HL-60 (cell line): ENCODE data around the gene RASSF5.

Source experiments
- DNase-seq, 2 experiments: peaks; one replicate each; pipeline ENCODE4 v3.0.0-alpha.2; 2010 to 2020; ENCODE audit warnings: low read depth in 1 of 2, low spot score in 1 of 2
- H3K27ac ChIP-seq: fragments of 250-450 bp; sonication (Bioruptor Pico); replicated peaks from 2 replicates; pipeline ENCODE4 v1.5.1; 2020; ENCODE audit warnings: mild to moderate bottlenecking, moderate library complexity
- H3K27me3 ChIP-seq: fragments of 250-450 bp; sonication (Bioruptor Pico); 2 replicates; pipeline ENCODE4 v1.5.1; 2021; ENCODE audit warnings: mild to moderate bottlenecking, moderate library complexity; ENCODE audit not compliant: insufficient read depth, poor library complexity, severe bottlenecking
- H3K4me3 ChIP-seq: replicated peaks from 2 replicates; pipeline ENCODE4 v1.5.1; 2011; ENCODE audit warnings: mild to moderate bottlenecking, control low read depth, low read length; ENCODE audit not compliant: insufficient read depth
- GABPA ChIP-seq: IDR thresholded peaks from 2 replicates; pipeline ENCODE4 v1.6.1; 2012; ENCODE audit warnings: low read depth
- POLR2AphosphoS5 ChIP-seq: IDR thresholded peaks from 2 replicates; pipeline ENCODE4 v1.6.1; 2012; ENCODE audit warnings: low read depth
- SPI1 ChIP-seq: IDR thresholded peaks from 2 replicates; pipeline ENCODE4 v1.6.1; 2012; ENCODE audit warnings: low read depth, mild to moderate bottlenecking, borderline replicate concordance
- TF ChIP-seq, protein P1 (sequence below): IDR thresholded peaks from 2 replicates; pipeline ENCODE4 v1.6.1; 2012; ENCODE audit warnings: low read depth; ENCODE audit not compliant: insufficient replicate concordance
- TF ChIP-seq, protein P2 (sequence below): IDR thresholded peaks from one replicate; pipeline ENCODE4 v1.5.1; 2011; ENCODE audit warnings: low read length, control low read depth, inconsistent platforms; ENCODE audit not compliant: insufficient read depth

The RASSF5 gene

DNA sequence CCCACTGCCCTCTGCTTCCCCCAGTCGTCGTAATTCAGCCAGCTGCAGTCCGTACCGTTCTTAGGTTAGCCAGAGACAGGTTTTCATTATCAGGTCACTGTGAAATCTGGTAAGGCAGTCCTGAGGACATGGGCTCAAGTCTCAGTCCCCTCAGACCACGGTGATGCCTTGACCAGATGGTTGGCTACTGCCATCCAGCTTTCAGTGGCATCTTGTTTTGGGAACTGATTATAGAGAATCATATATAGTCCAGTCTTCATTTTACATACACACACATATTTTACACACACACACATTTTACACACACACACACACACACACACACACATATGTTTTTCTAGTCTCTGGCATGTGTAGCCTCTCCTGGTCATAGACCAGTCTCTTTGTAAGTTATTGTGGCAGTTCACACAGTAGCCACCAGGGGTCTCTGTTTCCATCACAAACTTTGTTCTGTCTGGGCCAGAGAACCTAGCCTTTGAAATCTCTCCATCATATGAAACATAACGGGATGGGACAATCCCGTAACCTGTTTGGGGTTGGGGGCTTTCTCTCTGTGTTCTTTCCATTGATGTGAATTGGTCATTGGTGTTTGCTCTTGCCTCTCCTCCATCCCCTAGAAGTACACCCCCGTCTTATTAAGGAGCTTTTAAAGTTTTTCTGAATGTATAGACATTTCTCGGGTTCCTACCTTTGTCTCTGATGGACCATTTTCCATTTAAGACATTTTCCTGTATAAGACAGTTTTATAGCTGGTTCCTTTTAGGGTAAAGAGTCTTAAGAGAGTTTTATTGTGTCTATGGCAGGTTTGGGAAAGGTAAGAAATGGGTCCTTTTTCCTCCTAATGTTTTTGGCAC lies 45.5 kb upstream of the RASSF5 start:
- peak in 1 of 2 experiments; percentile 72 for DNase-seq
- H3K4me3 ChIP-seq, result no peak overlapping the region
- H3K27ac ChIP-seq, result no peak overlapping the region
- no peaks in the 10 kb centered on the region for H3K27me3 ChIP-seq
- TF ChIP-seq, protein P1, sequence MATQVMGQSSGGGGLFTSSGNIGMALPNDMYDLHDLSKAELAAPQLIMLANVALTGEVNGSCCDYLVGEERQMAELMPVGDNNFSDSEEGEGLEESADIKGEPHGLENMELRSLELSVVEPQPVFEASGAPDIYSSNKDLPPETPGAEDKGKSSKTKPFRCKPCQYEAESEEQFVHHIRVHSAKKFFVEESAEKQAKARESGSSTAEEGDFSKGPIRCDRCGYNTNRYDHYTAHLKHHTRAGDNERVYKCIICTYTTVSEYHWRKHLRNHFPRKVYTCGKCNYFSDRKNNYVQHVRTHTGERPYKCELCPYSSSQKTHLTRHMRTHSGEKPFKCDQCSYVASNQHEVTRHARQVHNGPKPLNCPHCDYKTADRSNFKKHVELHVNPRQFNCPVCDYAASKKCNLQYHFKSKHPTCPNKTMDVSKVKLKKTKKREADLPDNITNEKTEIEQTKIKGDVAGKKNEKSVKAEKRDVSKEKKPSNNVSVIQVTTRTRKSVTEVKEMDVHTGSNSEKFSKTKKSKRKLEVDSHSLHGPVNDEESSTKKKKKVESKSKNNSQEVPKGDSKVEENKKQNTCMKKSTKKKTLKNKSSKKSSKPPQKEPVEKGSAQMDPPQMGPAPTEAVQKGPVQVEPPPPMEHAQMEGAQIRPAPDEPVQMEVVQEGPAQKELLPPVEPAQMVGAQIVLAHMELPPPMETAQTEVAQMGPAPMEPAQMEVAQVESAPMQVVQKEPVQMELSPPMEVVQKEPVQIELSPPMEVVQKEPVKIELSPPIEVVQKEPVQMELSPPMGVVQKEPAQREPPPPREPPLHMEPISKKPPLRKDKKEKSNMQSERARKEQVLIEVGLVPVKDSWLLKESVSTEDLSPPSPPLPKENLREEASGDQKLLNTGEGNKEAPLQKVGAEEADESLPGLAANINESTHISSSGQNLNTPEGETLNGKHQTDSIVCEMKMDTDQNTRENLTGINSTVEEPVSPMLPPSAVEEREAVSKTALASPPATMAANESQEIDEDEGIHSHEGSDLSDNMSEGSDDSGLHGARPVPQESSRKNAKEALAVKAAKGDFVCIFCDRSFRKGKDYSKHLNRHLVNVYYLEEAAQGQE, result no peak
- TF ChIP-seq, protein P2, sequence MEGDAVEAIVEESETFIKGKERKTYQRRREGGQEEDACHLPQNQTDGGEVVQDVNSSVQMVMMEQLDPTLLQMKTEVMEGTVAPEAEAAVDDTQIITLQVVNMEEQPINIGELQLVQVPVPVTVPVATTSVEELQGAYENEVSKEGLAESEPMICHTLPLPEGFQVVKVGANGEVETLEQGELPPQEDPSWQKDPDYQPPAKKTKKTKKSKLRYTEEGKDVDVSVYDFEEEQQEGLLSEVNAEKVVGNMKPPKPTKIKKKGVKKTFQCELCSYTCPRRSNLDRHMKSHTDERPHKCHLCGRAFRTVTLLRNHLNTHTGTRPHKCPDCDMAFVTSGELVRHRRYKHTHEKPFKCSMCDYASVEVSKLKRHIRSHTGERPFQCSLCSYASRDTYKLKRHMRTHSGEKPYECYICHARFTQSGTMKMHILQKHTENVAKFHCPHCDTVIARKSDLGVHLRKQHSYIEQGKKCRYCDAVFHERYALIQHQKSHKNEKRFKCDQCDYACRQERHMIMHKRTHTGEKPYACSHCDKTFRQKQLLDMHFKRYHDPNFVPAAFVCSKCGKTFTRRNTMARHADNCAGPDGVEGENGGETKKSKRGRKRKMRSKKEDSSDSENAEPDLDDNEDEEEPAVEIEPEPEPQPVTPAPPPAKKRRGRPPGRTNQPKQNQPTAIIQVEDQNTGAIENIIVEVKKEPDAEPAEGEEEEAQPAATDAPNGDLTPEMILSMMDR, result peak; percentile 80

DNA sequence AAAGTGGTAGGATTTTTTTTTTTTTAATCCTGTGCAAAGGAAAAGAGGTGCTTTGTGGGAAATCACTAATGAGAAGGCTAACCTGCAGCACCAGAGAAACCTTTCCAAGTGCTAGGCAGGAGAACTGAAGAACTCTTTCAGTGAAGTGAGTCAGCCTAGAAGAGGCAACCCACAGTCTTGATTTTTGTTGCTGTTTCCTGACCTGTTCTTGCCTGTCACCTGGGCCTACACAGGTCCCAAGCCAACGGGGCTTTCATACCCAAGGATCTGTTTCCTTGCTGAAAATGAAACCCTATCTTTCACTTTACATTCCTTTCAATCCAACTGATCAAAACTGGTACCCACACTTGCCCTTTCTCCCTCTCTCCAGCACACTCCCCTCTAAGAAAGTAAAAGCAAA lies 44.2 kb upstream of the RASSF5 start:
- no peak overlapping the region for H3K4me3 ChIP-seq
- no peak overlapping the region for H3K27ac ChIP-seq
- TF ChIP-seq POLR2AphosphoS5 (no peak), SPI1 (no peak)
- TF ChIP-seq, protein P1, result no peak
- TF ChIP-seq, protein P2, result no peak
- DNase-seq, result no peak
- no peaks in the 10 kb centered on the region for H3K27me3 ChIP-seq

DNA sequence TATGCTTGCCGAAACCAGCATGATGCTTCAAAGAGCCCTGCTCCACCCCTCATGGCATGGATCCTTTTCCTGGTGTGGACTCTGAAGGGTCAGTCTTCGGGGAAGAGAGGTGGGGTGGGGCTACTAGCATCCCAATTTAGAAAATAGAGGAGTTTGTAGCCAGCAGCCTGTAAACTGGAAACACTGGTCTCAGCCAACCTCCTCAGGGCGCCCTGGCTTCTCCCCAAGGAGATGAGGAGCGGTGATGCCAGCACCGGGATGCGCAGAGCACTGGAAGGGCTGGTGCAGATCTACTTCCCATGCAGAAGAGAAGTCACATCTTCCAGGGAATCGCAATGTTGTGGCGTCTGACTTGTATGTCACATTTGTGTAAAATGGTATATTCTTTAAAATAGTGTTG lies 43.4 kb upstream of the RASSF5 start:
- Histone ChIP-seq H3K27ac (no peak overlapping the region), H3K4me3 (no peak overlapping the region), H3K27me3 (no peaks in the 10 kb centered on the region)
- DNase-seq, result no peak
- TF ChIP-seq, protein P1, result no peak
- TF ChIP-seq, protein P2, result no peak
- TF ChIP-seq POLR2AphosphoS5, result no peak
- TF ChIP-seq SPI1, result no peak
- no peak for TF ChIP-seq GABPA
